Fibroblast of the aortic adventitia (primary cell): Measurements from ENCODE around the gene RNPS1. TPM values are rescaled to one million over a fixed set of nuclear protein-coding genes. Genes with fewer than 3 reads are reported as not detected.

ENCODE experiments used
- DNase-seq: peaks from one replicate; pipeline ENCODE4 v3.0.0-alpha.2; 2010; ENCODE audit warnings: low read depth
- H3K4me3 ChIP-seq: 2 replicates; pipeline ENCODE4 v1.5.1; 2011; ENCODE audit warnings: low read depth, mild to moderate bottlenecking, control low read depth, low read length, moderate library complexity
- total RNA-seq: library from RNA; depleted of rRNA; stranded (reverse); fragments of >200 nt; gene quantifications from 2 replicates; pipeline ENCODE4 v1.2.3, GENCODE V29; 2012; ENCODE audit warnings: low replicate concordance
- TF ChIP-seq, protein P1 (sequence below): IDR thresholded peaks from 2 replicates; pipeline ENCODE4 v1.5.1; 2011; ENCODE audit warnings: mild to moderate bottlenecking, low read length, control low read depth, inconsistent platforms; ENCODE audit not compliant: insufficient read depth

The RNPS1 gene
- total RNA-seq, 1 donor = 94.7 TPM

DNA sequence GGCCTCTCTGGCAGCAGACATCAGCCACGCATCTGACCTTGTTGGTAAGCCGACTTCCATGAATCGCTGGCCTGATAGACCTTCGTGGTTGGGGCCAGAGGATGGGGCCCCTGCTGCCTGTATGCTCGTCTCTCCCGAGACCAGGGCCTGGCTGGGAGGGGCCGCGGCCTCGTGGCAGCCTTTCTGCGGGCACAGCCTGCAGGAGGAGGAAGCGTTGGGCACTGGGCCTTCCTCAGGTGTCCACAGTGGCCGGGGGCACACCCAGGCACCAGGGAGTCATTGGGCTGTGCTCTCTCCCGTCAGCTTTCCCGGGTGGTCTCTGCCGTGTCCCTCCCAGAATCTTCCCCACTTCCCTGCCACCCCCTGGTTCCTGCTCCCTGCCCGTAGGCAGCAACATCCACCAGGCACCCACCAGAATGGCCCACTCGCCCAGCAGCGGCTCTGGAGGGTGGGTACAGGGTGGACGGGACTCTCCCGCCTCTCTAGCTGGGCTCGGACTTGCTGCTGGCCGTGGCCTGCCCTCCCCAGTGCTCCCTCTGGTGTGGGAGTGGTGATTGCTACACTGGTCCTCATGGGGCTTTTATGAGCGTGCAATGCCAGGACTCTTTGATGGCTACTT, 38.2 kb downstream of the RNPS1 start:
- no peak for DNase-seq
- TF ChIP-seq, protein P1, sequence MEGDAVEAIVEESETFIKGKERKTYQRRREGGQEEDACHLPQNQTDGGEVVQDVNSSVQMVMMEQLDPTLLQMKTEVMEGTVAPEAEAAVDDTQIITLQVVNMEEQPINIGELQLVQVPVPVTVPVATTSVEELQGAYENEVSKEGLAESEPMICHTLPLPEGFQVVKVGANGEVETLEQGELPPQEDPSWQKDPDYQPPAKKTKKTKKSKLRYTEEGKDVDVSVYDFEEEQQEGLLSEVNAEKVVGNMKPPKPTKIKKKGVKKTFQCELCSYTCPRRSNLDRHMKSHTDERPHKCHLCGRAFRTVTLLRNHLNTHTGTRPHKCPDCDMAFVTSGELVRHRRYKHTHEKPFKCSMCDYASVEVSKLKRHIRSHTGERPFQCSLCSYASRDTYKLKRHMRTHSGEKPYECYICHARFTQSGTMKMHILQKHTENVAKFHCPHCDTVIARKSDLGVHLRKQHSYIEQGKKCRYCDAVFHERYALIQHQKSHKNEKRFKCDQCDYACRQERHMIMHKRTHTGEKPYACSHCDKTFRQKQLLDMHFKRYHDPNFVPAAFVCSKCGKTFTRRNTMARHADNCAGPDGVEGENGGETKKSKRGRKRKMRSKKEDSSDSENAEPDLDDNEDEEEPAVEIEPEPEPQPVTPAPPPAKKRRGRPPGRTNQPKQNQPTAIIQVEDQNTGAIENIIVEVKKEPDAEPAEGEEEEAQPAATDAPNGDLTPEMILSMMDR = no peak
- H3K4me3 ChIP-seq = no peak overlapping the region

DNA sequence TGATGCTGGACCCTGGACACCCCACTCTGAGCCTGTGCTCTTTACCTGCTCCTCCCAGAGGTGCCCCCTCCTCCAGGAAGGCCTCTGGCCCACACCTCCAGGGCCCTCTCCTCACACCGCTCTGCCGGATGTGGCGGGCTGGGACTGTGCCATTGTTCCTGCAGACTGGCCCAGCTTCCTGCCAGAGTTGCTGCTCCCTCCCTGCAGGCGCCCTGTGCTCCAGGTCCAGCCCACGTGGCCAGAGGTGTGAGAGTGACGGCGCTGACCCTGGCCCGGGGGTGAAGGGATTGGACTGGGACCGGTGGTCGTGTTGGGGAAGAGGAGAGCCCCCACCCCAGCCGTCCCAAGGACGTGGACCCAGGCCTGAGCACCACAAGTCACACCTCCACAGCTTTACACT, 38.8 kb downstream of the RNPS1 start:
- DNase-seq = no peak
- no peak overlapping the region for H3K4me3 ChIP-seq
- TF ChIP-seq, protein P1 = no peak

DNA sequence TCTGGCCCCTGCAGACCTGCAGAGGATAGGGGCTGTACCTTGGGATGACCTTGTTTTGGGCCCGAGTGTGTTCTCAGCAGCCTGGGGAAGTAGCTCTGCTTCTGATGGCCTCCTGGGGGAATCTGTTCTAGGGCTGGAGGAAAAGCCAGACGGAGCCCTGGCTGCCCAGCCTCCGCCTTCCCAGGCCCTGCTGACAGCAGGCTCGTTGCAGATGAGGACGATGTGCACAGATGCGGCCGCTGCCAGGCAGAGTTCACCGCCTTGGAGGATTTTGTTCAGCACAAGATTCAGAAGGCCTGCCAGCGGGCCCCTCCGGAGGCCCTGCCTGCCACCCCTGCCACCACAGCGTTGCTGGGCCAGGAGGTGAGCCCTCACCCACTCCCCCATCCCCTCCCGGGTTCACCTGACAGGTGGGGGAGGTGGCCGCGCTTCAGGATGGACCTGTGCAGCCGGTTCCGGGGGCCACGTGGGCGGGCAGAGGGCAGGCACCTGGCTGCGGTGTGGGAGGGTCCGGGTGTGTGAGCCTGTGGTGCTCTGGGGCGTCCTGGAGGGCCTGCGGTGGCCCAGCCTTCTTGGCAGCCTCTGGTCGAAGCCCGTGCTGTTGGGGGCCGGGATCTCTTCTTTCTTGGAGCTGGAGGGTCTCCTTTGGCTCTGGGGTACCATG, 39.6 kb downstream of the RNPS1 start:
- no peak for DNase-seq
- TF ChIP-seq, protein P1 = no peak
- no peak overlapping the region for H3K4me3 ChIP-seq

DNA sequence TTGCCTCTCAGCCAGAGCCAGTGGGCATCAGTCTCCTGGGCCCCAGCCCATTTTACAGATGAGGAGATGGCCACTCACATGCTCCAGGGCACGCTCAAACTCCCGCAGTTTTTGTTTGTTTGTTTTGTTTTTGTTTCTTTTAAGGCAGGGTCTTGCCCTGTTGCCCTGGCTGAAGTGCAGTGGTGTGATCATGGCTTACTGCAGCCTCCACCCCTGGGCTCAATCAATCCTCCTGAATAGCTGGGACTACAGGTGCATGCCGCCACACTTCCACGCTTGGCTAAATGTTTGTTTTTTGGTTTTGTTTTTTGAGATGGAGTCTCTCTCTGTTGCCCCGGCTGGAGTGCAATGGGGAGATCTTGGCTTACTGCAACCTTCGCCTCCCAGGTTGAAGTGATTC, 41.0 kb downstream of the RNPS1 start:
- DNase-seq = no peak
- TF ChIP-seq, protein P1 = no peak
- H3K4me3 ChIP-seq = no peak overlapping the region

DNA sequence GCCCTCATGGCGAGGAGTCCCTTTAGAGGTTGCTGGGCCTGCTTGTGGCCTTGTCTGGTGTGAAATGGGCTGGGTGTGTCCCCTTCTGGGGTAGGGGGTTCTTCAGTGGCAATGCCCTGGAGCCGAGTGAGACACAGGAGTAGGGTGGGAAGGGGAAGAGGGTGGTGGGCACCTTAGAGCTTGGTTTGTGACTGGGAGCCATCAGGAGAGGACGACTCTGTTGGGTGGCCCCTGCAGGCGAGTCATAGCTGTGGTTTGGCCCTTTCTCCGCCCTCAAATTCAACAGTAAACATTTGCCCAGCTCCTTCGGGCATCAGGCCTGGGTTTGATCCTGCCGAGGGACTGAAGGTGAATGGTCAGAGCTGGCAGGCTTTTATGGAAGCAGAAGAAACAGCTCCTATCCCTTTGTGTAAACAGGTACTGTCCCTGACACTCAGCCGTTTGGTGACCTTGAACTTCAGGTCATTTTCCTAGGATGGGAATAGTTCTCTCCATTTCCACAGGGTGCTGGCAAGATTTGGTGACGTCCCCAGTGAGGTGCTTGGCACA, 41.6 kb downstream of the RNPS1 start:
- TF ChIP-seq, protein P1 = no peak
- DNase-seq = no peak
- no peak overlapping the region for H3K4me3 ChIP-seq

DNA sequence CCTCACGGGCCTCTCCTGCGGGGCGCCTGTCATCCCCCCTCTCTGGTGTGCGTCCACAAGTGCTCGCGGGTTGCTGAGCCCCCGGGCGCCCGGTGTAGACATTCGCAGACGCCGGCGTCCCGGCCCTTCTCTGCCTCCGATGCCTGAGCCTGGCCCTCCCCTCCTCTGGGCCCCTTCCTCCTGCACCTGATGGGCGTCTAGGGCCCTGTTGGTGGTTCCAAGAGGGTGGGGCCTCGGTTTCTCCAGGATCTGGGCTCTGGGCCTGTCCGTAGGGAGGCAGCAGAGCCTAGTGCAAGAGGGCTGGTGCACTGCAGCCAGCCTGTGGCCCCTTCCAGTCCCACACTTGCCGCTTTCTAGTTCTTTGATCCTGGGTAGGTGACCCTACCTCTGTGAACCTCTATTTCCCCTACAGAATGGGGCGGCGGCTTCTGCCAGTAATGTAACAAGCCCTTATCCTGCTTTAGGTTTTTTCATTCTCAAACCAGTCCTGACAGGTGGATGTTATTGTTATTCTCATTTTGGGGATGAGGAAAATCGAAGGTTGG, 43.9 kb downstream of the RNPS1 start:
- H3K4me3 ChIP-seq = peak overlapping the region; percentile 90
- TF ChIP-seq, protein P1 = peak; percentile 30
- DNase-seq = peak; percentile 59
